ENCODE data around the gene WDPCP. TPM values are rescaled to one million over a fixed set of nuclear protein-coding genes. Genes with fewer than 3 reads are reported as not detected.
"Not testable (repeated sequence)": the region's sequence is repeated elsewhere in the genome, so short reads cannot be mapped to it uniquely, and the experiment has no call there.

Gene WDPCP
- total RNA-seq, 3 donors from 2014 or later (not counting 1 experiment from before 2014, with no cell fraction given): 22.0 to 23.7 (median 22.9) TPM

- H3K36me3 Mint-ChIP-seq; H3K4me3 ChIP-seq (ENCODE audit: low read length); H3K4me3 Mint-ChIP-seq; H3K27me3 ChIP-seq (ENCODE audit: control insufficient read depth, insufficient read depth, low read length); H3K27me3 Mint-ChIP-seq (ENCODE audit: low read depth in 2 of 2); ATAC-seq; intact Hi-C loops (cut with micrococcal nuclease); H3K36me3 ChIP-seq (ENCODE audit: control insufficient read depth, insufficient read depth, low read length); H3K4me1 Mint-ChIP-seq; H3K27ac ChIP-seq (ENCODE audit: low read length); H3K4me1 ChIP-seq (ENCODE audit: control insufficient read depth, insufficient read depth, low read length); DNase-seq; H3K27ac Mint-ChIP-seq; H3K9me3 ChIP-seq (ENCODE audit: control insufficient read depth, insufficient read depth, low read length): not testable (repeated sequence)
- peaks cover 0 to 10% of the 10 kb centered on the region in 2 donors for H3K9me3 Mint-ChIP-seq
- WGBS (ENCODE audit: insufficient coverage): 100% methylated on average over 2 of the region's 2 CpGs
Observed at GRCh38 chr2:63321973-63322372, 266.3 kb downstream of the WDPCP start.

- H3K27ac Mint-ChIP-seq: no peak overlapping the region
- peaks cover 0 to 6% of the 10 kb centered on the region in 2 donors for H3K9me3 Mint-ChIP-seq
- no peak for ATAC-seq
- Histone ChIP-seq H3K36me3 (ENCODE audit: control insufficient read depth, insufficient read depth, low read length) (no peaks in the 10 kb centered on the region), H3K9me3 (ENCODE audit: control insufficient read depth, insufficient read depth, low read length) (peaks cover 2% of the 10 kb centered on the region), H3K27ac (ENCODE audit: low read length) (no peak overlapping the region), H3K4me1 (ENCODE audit: control insufficient read depth, insufficient read depth, low read length) (no peaks in the 10 kb centered on the region), H3K27me3 (ENCODE audit: control insufficient read depth, insufficient read depth, low read length) (no peaks in the 10 kb centered on the region), H3K4me3 (ENCODE audit: low read length) (no peak overlapping the region)
- H3K27me3 Mint-ChIP-seq (ENCODE audit: low read depth in 2 of 2): no peaks in the 10 kb centered on the region
- H3K36me3 Mint-ChIP-seq: no peaks in the 10 kb centered on the region
- intact Hi-C loops (cut with micrococcal nuclease): no loop called here
- DNase-seq: no peak
- TF ChIP-seq, protein P1, sequence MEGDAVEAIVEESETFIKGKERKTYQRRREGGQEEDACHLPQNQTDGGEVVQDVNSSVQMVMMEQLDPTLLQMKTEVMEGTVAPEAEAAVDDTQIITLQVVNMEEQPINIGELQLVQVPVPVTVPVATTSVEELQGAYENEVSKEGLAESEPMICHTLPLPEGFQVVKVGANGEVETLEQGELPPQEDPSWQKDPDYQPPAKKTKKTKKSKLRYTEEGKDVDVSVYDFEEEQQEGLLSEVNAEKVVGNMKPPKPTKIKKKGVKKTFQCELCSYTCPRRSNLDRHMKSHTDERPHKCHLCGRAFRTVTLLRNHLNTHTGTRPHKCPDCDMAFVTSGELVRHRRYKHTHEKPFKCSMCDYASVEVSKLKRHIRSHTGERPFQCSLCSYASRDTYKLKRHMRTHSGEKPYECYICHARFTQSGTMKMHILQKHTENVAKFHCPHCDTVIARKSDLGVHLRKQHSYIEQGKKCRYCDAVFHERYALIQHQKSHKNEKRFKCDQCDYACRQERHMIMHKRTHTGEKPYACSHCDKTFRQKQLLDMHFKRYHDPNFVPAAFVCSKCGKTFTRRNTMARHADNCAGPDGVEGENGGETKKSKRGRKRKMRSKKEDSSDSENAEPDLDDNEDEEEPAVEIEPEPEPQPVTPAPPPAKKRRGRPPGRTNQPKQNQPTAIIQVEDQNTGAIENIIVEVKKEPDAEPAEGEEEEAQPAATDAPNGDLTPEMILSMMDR (IDR thresholded peaks at IDR 0.05): no peak
- no peak overlapping the region for H3K4me3 Mint-ChIP-seq
- peaks cover 4 to 5% of the 10 kb centered on the region in 2 donors for H3K4me1 Mint-ChIP-seq
Observed at GRCh38 chr2:63320669-63321068, 267.6 kb downstream of the WDPCP start.

GRCh38 chr2:63310614-63311013 is 277.7 kb downstream of the WDPCP start:
- Histone ChIP-seq H3K9me3 (ENCODE audit: control insufficient read depth, insufficient read depth, low read length) (no peaks in the 10 kb centered on the region), H3K36me3 (ENCODE audit: control insufficient read depth, insufficient read depth, low read length) (no peaks in the 10 kb centered on the region), H3K27me3 (ENCODE audit: control insufficient read depth, insufficient read depth, low read length) (no peaks in the 10 kb centered on the region), H3K27ac (ENCODE audit: low read length) (no peak overlapping the region), H3K4me3 (ENCODE audit: low read length) (no peak overlapping the region), H3K4me1 (ENCODE audit: control insufficient read depth, insufficient read depth, low read length) (no peaks in the 10 kb centered on the region)
- WGBS (ENCODE audit: insufficient coverage): 94% methylated on average over 1 of the region's 1 CpG
- intact Hi-C loops (cut with micrococcal nuclease): no loop called here
- Mint-ChIP-seq H3K27ac (no peak overlapping the region), H3K4me3 (no peak overlapping the region), H3K36me3 (peaks cover 18% of the 10 kb centered on the region), H3K9me3 (peaks cover 3 to 12% of the 10 kb centered on the region in 2 donors), H3K27me3 (ENCODE audit: low read depth in 2 of 2) (no peaks in the 10 kb centered on the region), H3K4me1 (no peaks in the 10 kb centered on the region)
- ATAC-seq (no peak), DNase-seq (no peak)
- TF ChIP-seq, protein P1 (IDR thresholded peaks at IDR 0.05): no peak

- H3K9me3 Mint-ChIP-seq: peaks cover 7 to 21% of the 10 kb centered on the region in 2 donors
- H3K36me3 Mint-ChIP-seq: peaks cover 27% of the 10 kb centered on the region
Observed at GRCh38 chr2:63301481-63301880, 286.8 kb downstream of the WDPCP start.

More at GRCh38 chr2:63301481-63301880, 286.8 kb downstream of the WDPCP start:
- H3K27me3 ChIP-seq (ENCODE audit: control insufficient read depth, insufficient read depth, low read length): no peaks in the 10 kb centered on the region
- no peak for DNase-seq
- no peaks in the 10 kb centered on the region for H3K4me1 ChIP-seq (ENCODE audit: control insufficient read depth, insufficient read depth, low read length)
- intact Hi-C loops (cut with micrococcal nuclease): no loop called here
- no peaks in the 10 kb centered on the region for H3K36me3 ChIP-seq (ENCODE audit: control insufficient read depth, insufficient read depth, low read length)
- peaks cover 61% of the 10 kb centered on the region for H3K9me3 ChIP-seq (ENCODE audit: control insufficient read depth, insufficient read depth, low read length)
- no peak overlapping the region for H3K4me3 Mint-ChIP-seq
- ATAC-seq: no peak
- H3K4me1 Mint-ChIP-seq: no peaks in the 10 kb centered on the region
- 100% methylated on average over 1 of the region's 1 CpG for WGBS (ENCODE audit: insufficient coverage)
- TF ChIP-seq, protein P1 (IDR thresholded peaks at IDR 0.05): no peak
- no peaks in the 10 kb centered on the region for H3K27me3 Mint-ChIP-seq (ENCODE audit: low read depth in 2 of 2)
- no peak overlapping the region for H3K27ac Mint-ChIP-seq
- H3K27ac ChIP-seq (ENCODE audit: low read length): no peak overlapping the region
- H3K4me3 ChIP-seq (ENCODE audit: low read length): no peak overlapping the region
